NB4 (cell line): ENCODE results near the gene NAA40.

Experiments used
- DNase-seq: peaks from one replicate; pipeline ENCODE4 v3.0.0; 2010; ENCODE audit warnings: low read depth
- H3K4me3 ChIP-seq: one replicate; pipeline ENCODE4 v1.5.1; 2011; ENCODE audit warnings: mild to moderate bottlenecking, low read depth, low read length, moderate library complexity
- CTCF ChIP-seq: IDR thresholded peaks from one replicate; pipeline ENCODE4 v1.5.1; 2012; ENCODE audit warnings: low read depth, low read length
- MAX ChIP-seq: IDR thresholded peaks from 2 replicates; pipeline ENCODE4 v1.6.1; 2011; ENCODE audit warnings: low read depth, low read length
- MYC ChIP-seq: IDR thresholded peaks from 2 replicates; pipeline ENCODE4 v1.6.1; 2011; ENCODE audit warnings: low read depth, low read length
- POLR2A ChIP-seq: IDR thresholded peaks from 2 replicates; pipeline ENCODE4 v1.6.1; 2011; ENCODE audit warnings: mild to moderate bottlenecking; ENCODE audit not compliant: insufficient read length; ENCODE audit errors: extremely low read depth

NAA40 gene

GRCh38 chr11:63931876-63932275 lies 6.9 kb upstream of the NAA40 start:
- DNase-seq = no peak
- no peak for TF ChIP-seq CTCF
- no peak for TF ChIP-seq MAX
- no peak for TF ChIP-seq MYC
- no peak for TF ChIP-seq POLR2A
- H3K4me3 ChIP-seq = no peak overlapping the region

- H3K4me3 ChIP-seq = no peak overlapping the region
- DNase-seq = no peak
- TF ChIP-seq POLR2A (no peak), MYC (no peak), MAX (no peak), CTCF (no peak)
Observed at GRCh38 chr11:63933459-63933858, 5.3 kb upstream of the NAA40 start.

- peak overlapping the region; percentile 69 for H3K4me3 ChIP-seq
- peak; percentile 55 for DNase-seq
- TF ChIP-seq MYC (0 out of 2 replicates have a peak, but pooled peaks have one; percentile 10), CTCF (no peak), POLR2A (no peak)
Observed at GRCh38 chr11:63937713-63938478, 906 bp upstream of the NAA40 start.

- no peak for DNase-seq
- TF ChIP-seq CTCF (no peak), MAX (no peak), MYC (no peak; the same call in 1 of the 2 replicates), POLR2A (no peak)
- H3K4me3 ChIP-seq = peak overlapping the region; percentile 67
Observed at GRCh38 chr11:63939397-63939891, 642 bp downstream of the NAA40 start.

GRCh38 chr11:63940786-63941185 lies 2.0 kb downstream of the NAA40 start:
- peak; percentile 56 for DNase-seq
- TF ChIP-seq POLR2A (no peak), MYC (no peak), MAX (no peak; the same call in 1 of the 2 replicates), CTCF (no peak)
- peak overlapping the region; percentile 2 for H3K4me3 ChIP-seq

GRCh38 chr11:63941901-63942300 lies 3.1 kb downstream of the NAA40 start:
- DNase-seq = no peak
- TF ChIP-seq MAX = no peak
- H3K4me3 ChIP-seq = no peak overlapping the region
